GM12801 (cell line): ENCODE results near the gene ADAMTS16.

ENCODE experiments used
- CTCF ChIP-seq: IDR thresholded peaks from one replicate; pipeline ENCODE4 v1.5.1; 2011; ENCODE audit warnings: control low read depth; ENCODE audit not compliant: insufficient read length; ENCODE audit errors: extremely low read depth

The ADAMTS16 gene

DNA sequence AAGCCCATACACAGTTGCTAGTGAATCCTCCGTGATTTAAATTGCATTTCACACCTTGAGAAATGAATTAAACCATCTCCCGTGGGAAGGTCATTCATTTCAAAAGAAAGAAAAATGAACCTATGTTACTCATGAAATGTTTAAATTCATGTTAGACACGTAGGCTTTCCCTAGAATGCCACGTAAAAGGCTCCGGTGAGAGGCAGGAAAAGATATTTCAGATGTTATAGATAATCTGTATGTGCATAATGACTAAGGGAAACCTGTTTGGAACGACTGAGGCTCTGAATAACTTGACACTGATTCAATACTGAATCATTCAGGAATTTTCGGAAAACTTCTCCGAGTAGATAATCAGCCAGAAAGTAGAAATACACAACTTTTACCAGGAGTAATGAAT is 148.1 kb downstream of the ADAMTS16 start:
- no peak for TF ChIP-seq CTCF

- TF ChIP-seq CTCF, result no peak
Measured at GRCh38 chr5:5289537-5289936, 149.4 kb downstream of the ADAMTS16 start.

DNA sequence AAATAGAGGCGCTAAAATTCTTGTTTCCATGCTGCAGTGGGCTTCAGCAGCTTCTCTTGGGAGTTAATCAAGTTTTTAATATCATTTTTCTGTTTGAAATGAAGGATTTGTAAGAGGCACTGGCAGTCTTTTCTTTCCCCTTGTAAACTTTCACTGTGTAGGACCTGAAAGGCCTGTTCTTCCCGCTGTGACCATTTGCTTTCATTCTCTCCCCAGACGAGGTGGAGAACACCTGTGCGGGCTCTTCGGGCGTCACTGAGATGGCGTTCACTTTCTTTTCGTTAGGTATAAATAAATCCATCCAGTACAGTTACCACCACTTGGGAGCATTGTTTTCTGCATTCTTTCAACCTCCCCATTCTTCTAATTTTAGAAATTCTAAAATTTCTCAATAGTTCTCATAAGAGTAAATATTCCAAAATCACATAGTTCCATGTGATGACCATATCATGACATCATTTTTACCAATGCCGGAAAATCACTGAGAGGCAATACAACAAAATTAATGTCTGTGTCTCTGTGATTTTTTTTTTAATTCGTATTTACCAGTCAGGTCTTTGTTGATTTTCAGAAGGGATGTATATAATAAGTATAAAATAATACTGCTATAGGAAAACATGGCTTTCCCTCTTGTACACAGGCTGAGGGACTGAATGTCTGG is 150.7 kb downstream of the ADAMTS16 start:
- TF ChIP-seq CTCF, result no peak

DNA sequence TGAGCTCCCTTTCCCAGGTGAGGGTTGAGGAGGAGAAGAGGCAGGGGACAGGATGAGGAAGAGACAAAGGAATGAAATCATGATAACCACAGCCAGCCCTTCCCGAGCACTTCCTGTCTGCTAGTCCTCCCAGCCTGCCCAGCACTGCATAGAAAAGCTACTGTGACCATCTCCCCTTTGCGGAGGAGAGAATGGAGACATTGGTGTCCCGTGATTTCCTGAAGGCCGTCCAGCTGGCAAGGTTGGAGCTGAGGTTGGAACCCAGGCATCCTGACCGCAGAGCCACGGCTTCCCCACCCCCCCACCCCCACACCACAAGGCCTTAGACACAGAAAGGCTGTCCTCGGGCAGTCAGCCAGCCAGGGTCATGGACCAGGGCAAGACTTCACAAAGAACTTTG is 151.2 kb downstream of the ADAMTS16 start:
- TF ChIP-seq CTCF, result no peak

- no peak for TF ChIP-seq CTCF
Measured at GRCh38 chr5:5293029-5293428, 152.9 kb downstream of the ADAMTS16 start.

DNA sequence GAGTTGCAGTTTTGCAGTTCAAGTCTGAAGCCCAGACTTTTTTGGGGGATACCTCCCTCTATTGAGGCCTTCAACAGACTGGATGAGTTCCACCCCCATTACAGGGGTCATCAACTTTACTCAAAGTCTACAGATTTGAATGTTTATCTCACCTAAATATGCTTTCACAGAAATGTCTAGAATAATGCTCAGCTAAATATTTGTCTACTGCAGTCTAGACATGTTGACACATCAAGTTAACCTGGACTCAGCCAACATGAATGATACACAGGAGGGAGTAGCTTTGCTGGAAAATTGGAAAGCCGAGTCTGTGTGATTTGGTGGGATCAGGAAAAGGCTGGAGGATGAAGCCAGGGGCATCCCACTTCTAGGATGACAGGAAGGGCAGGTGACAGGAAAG is 154.3 kb downstream of the ADAMTS16 start:
- TF ChIP-seq CTCF, result no peak

GRCh38 chr5:5295351-5295750 is 155.2 kb downstream of the ADAMTS16 start:
- TF ChIP-seq CTCF, result no peak
